Measurements from ENCODE around the gene NARF.

DNA sequence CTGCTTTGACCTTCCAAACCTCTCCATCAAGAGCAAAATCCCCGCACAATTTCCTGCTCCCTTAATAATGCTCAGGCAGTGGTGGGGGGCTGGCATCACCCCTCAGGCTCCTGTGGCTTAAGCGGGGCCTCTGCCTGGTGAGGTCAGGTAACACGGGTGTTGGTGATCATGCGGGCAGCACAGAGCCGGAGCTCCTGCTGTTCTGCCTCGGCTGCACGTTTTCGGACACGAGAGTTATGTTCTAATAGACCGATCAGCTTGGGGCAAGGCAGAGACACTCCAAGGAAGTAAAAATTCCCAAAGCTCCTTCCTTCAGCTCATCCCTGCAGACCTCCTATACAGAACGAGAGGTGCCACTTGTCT is 6.0 kb downstream of the NARF start:
- TF ChIP-seq POLR2A (IDR thresholded peaks at IDR 0.05) (no peak), CTCF (IDR thresholded peaks at IDR 0.05) (no peak)
